Cardiac muscle cell (in vitro differentiated cells and primary cell): ENCODE data around the gene BBS12. TPM values are rescaled to one million over a fixed set of nuclear protein-coding genes. Genes with fewer than 3 reads are reported as not detected.
"Not testable (repeated sequence)": the region's sequence is repeated elsewhere in the genome, so short reads cannot be mapped to it uniquely, and the experiment has no call there.

ENCODE experiments used
- DNase-seq, 2 donors: peaks; one replicate each; pipeline versions ENCODE4 v3.0.0 to v3.0.0-alpha.2; 2010 to 2017; ENCODE audit warnings: low read depth in 1 of 2, low spot score in 1 of 2
- H3K27ac ChIP-seq: fragments of 200-600 bp; sonication (generic); 2 replicates; pipeline ENCODE4 v1.5.1; 2016
- H3K27me3 ChIP-seq: fragments of 200-600 bp; sonication (generic); 2 replicates; pipeline ENCODE4 v1.6.0; 2016; ENCODE audit warnings: control low read depth
- H3K36me3 ChIP-seq: fragments of 200-600 bp; sonication (generic); 2 replicates; pipeline ENCODE4 v1.5.1; 2016; ENCODE audit warnings: control low read depth
- H3K4me1 ChIP-seq: fragments of 200-600 bp; sonication (generic); 2 replicates; pipeline ENCODE4 v1.8.1; 2017; ENCODE audit warnings: low read depth, mild to moderate bottlenecking, mixed run types
- H3K4me3 ChIP-seq: fragments of 200-600 bp; sonication (generic); 2 replicates; pipeline ENCODE4 v1.5.1; 2016; ENCODE audit warnings: mild to moderate bottlenecking
- H3K9me3 ChIP-seq: fragments of 200-600 bp; sonication (generic); 2 replicates; pipeline ENCODE4 v1.5.1; 2017; ENCODE audit warnings: low read depth, mild to moderate bottlenecking, control low read depth
- CTCF ChIP-seq: IDR thresholded peaks from 2 replicates; pipeline ENCODE4 v1.5.1; 2012; ENCODE audit warnings: low read depth, mild to moderate bottlenecking, low read length
- polyA plus RNA-seq: library from polyadenylated mRNA; unstranded; fragments of >200 nt; fragmentation: Nextera tagmentation; extraction: Ambion mirVana; gene quantifications from 2 replicates; pipeline ENCODE4 v1.2.1, GENCODE V29; 2016
- total RNA-seq: library from RNA; depleted of rRNA; stranded (reverse); fragments of >200 nt; gene quantifications from 2 replicates; pipeline ENCODE4 v1.2.3, GENCODE V29; 2016

BBS12 gene
- total and polyA plus RNA-seq, 2 experiments from 2014 or later: 4.9 to 7.4 TPM

- TF ChIP-seq CTCF: no peak
- Histone ChIP-seq H3K36me3 (no peaks in the 10 kb centered on the region), H3K4me3 (no peak overlapping the region), H3K27ac (peak overlapping the region; percentile 5), H3K9me3 (no peaks in the 10 kb centered on the region), H3K4me1 (no peaks in the 10 kb centered on the region), H3K27me3 (no peaks in the 10 kb centered on the region)
- DNase-seq: peak; percentile 56 to 94
Measured at GRCh38 chr4:122783301-122784215, 51.1 kb downstream of the BBS12 start.

- no peaks in the 10 kb centered on the region for H3K9me3 ChIP-seq
- H3K27ac ChIP-seq: no peak overlapping the region
- no peaks in the 10 kb centered on the region for H3K36me3 ChIP-seq
- no peak overlapping the region for H3K4me3 ChIP-seq
- no peaks in the 10 kb centered on the region for H3K4me1 ChIP-seq
- DNase-seq: no peak
- TF ChIP-seq CTCF: no peak
- no peaks in the 10 kb centered on the region for H3K27me3 ChIP-seq
Measured at GRCh38 chr4:122784261-122784660, 51.8 kb downstream of the BBS12 start.

GRCh38 chr4:122785099-122785498, 52.6 kb downstream of the BBS12 start:
- DNase-seq: no peak
- Histone ChIP-seq H3K9me3 (no peaks in the 10 kb centered on the region), H3K27me3 (no peaks in the 10 kb centered on the region), H3K27ac (no peak overlapping the region), H3K4me3 (no peak overlapping the region), H3K36me3 (no peaks in the 10 kb centered on the region), H3K4me1 (no peaks in the 10 kb centered on the region)
- no peak for TF ChIP-seq CTCF

GRCh38 chr4:122786296-122786695, 53.8 kb downstream of the BBS12 start:
- not testable (repeated sequence) for H3K36me3 ChIP-seq, H3K27me3 ChIP-seq, DNase-seq, H3K27ac ChIP-seq, H3K9me3 ChIP-seq, H3K4me1 ChIP-seq, H3K4me3 ChIP-seq

GRCh38 chr4:122786920-122787319, 54.4 kb downstream of the BBS12 start:
- H3K9me3 ChIP-seq, H3K4me1 ChIP-seq, H3K27ac ChIP-seq, H3K27me3 ChIP-seq, H3K36me3 ChIP-seq, DNase-seq, H3K4me3 ChIP-seq: not testable (repeated sequence)

- TF ChIP-seq CTCF: no peak
Measured at GRCh38 chr4:122787940-122788339, 55.4 kb downstream of the BBS12 start.

More at GRCh38 chr4:122787940-122788339, 55.4 kb downstream of the BBS12 start:
- Histone ChIP-seq H3K4me1 (no peaks in the 10 kb centered on the region), H3K4me3 (no peak overlapping the region), H3K9me3 (no peaks in the 10 kb centered on the region), H3K36me3 (no peaks in the 10 kb centered on the region), H3K27ac (no peak overlapping the region), H3K27me3 (no peaks in the 10 kb centered on the region)
- peak in 1 of 2 donors; percentile 63 for DNase-seq
